ENCODE results near the gene PTPRM.

Gene PTPRM

DNA sequence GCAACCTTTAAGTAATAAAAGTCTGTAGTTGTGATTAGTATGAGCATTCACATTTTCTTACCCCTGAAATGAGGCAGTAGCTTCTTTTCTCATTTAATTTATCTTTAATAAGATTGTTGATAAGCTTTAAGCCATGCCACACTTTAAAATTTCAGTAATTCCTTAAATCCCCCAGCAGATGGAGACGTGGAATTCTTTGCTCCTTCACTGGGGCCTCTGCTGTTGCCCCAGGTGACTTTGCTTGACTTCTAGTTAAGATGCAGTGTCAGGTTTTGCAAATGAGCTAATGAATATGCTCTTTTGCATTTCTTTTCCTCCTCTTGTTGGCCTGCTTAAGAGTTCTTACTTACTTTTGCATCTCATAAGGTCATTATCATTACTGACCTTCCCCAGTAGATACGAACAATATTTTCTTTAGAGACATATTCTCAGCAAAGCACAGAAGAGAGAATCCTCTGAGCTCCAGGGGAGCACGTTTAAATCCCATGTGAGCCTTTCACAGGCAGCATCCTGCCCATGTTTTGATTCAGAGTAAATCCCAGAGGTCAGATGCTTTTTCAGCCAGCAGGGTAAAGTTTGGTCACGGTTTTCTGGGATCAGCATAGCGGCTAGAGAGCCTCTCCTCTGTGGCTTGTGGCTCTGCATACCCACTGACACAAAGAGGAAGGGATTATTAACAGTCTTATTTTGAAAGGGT is 222.9 kb downstream of the PTPRM start:
- DNase-seq (ENCODE audit: low read depth in 2 of 3, low spot score in 1 of 3): no peak

DNA sequence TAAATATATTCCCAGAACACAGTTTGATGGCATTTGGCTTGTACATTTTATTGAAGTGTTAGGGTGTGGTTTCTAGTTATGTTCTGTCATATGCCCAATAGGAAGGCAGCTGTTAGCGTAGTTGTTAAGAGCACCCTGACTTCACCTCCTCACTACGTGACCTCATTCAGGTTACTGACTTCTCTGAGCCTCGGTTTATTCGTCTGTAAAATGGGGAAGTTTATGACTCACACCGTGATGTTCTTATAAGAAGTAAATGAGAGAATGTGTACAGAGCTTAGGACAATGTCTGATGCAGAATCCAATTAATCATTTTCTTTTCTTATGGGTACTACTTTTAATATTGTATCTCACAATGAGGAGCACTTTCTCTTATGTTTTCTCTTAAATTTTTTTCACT is 226.0 kb downstream of the PTPRM start:
- DNase-seq (ENCODE audit: low read depth in 2 of 3, low spot score in 1 of 3): no peak

DNA sequence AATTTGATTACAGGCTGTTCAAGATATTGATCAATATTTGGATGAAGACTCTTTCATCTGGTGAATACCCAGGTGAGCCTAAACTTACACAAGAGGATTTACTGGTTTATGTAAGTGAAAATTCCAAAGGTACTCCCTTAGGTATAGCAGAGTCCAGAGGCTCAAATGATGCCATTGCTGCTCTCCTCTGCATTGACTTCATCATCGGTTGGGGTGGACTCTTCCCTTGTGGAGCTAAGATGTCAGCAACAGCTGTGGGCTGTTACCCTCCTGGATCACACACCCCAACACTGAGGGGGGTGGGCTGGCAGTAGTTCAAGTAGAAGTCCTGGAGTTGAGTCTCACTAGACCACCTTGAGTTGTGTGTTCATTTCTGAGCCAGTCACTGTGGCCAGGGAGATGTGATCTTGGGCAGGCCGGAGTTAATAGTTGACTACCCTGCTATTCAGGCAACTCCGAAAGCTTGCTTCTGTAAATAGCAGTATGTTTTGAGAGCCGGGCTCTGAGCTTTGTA is 236.9 kb downstream of the PTPRM start:
- no peak for DNase-seq (ENCODE audit: low read depth in 2 of 3, low spot score in 1 of 3)

DNA sequence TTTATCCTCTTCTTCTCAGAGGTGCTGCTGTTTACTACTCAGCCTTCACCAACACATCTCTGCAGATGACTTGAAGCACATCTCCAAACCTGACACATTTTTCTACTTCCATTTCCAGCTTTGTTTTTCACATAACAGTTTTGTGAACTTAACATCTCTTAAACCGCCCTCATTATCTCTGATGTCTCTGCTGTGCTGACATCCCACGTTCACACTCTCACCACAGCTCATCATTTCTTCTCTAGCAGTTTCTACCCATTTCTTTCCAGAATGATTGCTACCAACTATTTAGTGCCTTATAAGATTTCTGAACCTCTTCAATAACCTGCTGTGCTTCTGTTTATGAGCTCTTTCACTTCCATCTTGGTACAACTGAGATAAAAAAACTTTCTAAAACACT is 238.0 kb downstream of the PTPRM start:
- DNase-seq (ENCODE audit: low read depth in 2 of 3, low spot score in 1 of 3): no peak

DNA sequence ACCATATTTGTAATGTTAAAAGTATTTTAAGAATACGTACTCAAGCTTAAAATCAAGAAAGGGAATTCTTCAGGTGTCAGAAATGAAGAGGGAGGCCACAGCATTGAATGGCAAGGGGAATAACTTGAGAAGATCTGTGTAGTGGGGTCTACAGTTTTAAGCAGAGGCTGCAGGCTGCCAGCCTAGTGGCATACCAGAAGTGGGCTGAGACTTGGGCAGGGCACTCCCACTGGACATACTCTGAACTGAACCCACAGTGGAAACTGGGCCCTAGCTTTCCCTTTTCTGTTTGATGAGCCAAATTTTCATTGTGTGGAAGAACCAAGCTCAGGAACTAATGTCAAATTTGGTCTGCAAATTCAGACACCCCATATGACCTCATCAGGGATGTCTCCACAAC is 238.8 kb downstream of the PTPRM start:
- DNase-seq (ENCODE audit: low read depth in 2 of 3, low spot score in 1 of 3): no peak

DNA sequence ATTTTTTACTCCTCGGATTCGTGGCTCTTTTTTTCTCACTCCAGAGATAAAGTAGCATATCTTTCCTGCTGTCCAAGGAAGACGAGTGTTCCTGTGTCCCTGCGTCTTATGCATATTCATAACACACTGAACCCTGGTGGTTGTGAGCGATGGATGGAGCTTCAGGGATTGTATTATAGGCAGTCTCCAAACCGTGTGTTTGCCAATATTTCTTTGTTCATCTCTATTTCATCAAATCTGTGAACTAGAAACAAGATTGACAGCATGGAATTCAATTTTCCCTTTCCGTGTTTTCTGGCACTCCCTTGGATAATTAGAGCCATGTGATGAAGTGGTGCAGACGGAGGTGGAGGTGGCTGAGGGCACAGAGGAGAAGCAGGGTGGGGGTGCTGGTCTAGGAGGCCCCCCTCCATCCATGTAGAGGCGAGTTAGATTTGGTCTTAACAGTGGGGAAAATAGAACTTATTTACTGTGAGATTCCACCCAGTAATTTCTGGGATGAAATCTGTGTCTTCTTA is 240.9 kb downstream of the PTPRM start:
- no peak for DNase-seq (ENCODE audit: low read depth in 2 of 3, low spot score in 1 of 3)

DNA sequence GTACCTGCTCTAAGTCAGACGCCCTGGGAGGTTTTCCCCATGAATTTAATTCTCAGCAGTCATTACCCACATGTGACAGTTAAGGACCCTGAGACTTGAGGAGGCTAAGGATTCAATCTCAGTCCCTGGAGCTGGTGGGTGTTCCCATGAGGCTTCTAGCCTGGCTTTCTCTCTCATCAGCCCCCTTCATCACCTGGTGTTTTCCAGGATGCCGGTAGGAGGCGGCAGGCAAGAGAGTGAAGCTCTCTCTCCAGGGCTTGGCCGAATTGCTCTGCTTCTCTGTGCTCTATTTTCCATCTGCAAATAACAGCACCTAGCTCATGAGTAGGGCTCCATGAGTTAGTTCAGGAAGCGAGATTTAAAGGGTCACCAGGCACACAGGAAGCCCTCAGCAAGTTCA is 241.9 kb downstream of the PTPRM start:
- no peak for DNase-seq (ENCODE audit: low read depth in 2 of 3, low spot score in 1 of 3)

DNA sequence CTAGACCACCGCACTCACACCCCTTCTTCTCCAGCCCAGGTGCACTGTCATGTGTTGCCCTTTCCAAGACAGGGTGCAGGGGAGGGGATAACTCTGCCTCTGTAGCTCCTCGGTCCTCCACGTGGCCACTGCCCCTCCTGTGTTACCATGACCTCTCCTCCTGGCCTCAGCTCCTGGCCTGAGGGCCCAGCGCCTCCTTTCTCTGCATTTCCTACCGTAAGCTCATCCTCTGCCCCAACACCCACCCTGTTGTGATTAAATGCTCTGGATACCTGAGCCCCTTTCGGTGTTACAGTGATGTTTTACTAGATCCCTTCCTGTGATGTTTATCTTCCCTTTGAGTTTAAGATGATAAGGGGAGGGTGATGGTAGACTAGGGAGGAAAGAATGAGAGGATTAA is 242.3 kb downstream of the PTPRM start:
- DNase-seq (ENCODE audit: low read depth in 2 of 3, low spot score in 1 of 3): no peak

DNA sequence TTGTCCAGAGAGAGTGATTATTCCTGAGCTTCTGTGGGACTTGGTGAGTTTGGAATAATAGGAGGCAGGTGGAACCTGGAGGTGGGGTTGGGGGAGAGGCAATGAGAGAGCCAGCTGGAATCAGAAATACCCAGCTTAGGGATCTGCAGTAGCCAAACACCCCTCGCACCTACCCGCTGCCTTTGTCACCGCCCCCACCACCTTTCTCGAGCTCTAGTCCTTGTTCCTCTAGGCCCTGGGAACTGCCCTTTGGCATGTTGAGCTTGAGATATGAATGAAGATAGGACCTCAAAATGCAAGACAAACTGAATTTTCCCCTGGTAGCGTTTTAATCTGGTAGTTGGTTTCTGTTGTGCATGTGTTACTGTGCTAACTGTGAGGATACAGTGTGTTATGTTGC is 242.9 kb downstream of the PTPRM start:
- no peak for DNase-seq (ENCODE audit: low read depth in 2 of 3, low spot score in 1 of 3)

DNA sequence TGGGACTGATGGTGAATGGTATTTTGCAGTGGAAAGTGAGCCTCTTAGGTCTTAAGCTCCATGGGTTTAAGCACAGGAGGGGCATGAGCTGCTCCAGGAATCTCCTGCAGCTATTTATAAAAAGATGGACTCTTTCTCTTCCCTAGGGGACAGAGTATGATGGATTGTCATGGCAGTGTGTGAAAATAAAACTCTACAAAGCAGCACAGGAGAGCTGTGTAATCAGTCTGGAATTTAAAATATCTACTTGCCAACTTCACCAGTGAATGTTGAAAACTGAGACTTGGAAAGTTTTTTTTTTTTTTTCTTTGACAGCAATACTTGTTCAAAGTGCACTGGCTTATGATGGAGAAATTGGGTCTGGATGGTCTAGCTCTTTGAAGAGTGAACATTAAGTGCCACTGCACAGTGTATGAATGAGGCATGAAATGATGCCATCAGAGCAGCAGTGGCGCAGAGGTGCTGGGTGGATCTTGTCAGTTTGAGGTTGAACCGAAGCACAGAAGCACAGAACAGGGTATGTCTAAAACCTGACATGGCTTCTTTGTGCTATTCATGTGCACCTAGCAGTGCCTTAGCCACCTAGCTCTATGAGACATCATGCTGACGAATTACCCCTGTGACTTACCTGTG is 245.4 kb downstream of the PTPRM start:
- no peak for DNase-seq (ENCODE audit: low read depth in 2 of 3, low spot score in 1 of 3)

DNA sequence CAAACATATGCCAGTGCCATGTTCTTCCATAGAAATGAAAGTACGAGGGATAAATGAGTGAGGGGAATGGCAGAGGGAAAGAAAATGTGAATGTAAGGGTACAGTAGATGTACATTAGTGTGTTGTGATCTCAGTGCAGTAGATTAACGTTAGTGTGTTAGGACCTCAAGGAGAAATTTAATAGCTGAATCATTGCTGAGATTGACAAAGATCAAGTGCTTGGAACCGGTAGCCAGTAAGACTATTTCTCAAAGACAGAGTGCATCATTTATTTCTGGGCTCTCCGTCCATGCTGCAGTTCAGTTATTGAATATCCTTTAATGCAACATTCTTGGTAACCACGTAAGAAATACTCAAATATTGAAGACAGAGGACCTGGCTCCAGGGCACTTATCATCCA is 246.0 kb downstream of the PTPRM start:
- DNase-seq (ENCODE audit: low read depth in 2 of 3, low spot score in 1 of 3): no peak

DNA sequence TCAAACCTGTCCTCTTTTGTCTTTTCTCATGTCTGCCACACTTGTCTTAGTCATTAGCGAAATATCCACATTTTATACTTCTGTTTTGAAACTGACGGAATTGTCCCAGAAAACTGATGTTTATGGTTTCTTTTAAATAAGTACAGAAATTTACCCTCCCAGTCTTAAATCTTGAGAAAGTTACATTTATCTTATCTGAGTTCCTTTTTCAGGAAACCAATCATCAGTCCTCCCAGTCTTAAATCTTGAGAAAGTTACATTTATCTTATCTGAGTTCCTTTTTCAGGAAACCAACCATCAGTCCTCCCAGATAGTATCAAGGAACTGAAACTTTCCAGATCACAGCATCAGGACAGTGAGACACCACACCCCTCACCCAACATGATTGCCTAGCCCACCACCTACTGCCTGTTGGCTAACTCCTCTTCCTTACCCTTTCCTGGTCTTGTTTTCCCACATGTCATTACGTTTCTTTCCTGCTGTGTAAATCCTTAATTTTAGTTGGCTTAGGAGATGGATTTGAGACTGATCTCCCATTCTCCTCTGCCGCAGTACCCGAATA is 247.7 kb downstream of the PTPRM start:
- DNase-seq (ENCODE audit: low read depth in 2 of 3, low spot score in 1 of 3): no peak

DNA sequence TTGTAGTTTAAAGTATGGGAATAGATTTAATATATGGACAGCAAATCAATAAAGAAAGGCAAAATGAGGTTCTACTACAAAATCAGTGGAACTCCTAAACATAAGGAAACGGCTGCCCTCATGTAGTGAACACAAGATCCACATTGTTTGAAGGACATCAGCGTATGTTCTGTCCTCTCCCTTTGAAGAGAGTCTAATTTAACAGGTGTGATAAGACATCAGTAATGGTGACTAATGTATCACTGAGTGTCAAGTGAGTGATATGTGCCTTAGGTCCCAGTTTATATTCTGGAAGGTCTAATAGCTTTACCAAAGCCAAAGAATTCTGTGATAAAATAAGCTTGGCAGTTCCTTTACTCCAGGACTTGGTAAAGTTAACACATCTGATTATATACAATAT is 248.7 kb downstream of the PTPRM start:
- DNase-seq (ENCODE audit: low read depth in 2 of 3, low spot score in 1 of 3): no peak

DNA sequence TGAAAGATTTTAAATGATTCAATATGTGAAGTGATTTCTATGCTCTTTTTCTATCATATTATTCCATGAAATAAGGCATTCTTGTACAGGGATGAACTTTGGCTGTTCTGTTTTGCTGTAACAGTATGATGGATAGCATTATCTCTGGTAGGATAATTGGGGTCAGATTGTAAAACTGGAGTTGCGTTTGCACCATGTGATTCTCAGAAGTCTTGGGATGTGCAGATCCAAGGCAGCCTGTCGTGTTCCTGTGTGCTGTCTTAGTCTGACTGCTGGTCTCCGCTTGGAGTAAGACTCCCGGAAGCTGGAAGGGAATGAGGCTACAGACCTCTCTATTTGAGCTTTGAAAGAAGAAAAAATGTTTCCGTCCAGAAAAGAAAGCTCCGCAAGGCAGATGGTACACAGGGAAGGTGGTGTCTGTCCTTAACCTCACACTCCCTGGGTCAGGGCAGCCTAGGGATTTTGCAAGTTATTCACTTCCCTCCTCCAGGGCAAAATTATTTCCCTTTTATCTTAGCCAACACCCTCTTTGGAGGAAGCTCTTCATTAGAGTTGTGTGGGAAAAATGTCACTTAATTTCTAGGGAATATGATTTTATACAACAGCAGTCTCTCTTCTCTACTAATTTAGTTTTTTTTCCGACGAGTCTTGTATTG is 250.6 kb downstream of the PTPRM start:
- DNase-seq (ENCODE audit: low read depth in 2 of 3, low spot score in 1 of 3): no peak

DNA sequence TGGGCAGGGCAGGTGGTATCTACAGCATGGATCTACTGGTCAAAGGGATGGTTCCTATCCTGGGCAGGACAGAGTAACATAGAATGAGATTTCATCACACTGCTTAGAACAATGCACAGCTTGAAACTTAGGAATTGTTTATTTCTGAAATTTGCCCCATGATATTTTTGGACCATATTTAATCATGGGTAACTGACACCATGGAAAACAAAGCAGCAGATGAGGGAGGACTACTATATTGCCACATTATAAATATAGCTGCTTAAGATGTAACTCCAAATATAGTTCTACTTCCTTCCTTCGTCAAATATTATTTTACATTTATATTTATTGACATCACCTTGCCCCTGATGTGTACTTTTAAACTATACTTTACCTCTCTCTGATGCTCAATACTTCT is 254.7 kb downstream of the PTPRM start:
- DNase-seq (ENCODE audit: low read depth in 2 of 3, low spot score in 1 of 3): no peak

DNA sequence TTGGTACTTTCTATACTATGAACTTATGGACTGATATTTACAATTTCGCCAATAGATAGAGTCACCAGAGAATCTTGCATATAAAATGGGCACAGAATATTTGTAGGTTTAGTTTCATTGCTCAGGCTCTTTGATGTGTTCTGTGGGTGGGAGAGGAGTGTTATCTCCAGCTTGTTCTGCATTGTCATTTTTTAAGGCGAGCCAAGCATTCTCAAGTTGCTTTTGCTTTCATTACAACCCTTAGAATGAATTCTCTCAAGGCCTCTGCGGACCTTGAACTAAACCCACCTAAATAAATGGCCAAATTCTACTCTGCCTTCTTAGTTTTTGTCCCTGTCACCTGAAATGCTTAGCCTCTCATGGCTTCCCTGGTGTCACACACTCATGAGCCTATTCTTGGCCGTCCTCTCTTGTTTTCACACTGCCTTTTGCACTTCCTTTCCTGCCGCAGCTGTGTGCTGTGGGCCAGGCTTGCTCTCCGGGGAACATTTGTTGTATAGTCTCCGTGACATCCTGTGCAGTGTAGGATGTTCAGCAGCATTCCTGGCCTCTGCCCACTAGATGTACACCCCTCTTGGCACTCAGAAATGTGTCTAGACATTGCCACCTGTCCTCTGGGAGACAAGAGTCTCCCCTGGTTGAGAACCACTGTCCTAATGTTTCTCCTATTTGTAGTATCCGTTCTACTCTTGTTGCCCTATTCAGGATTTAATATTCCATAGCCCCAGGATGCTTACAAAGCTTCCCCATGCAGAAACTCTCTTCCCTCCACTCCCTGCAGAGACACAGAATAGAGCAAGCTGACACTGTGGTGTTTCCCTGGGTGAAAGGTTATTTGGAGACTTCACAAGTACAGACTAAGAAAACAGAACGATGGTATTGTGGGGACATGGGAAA is 255.6 kb downstream of the PTPRM start:
- no peak for DNase-seq (ENCODE audit: low read depth in 2 of 3, low spot score in 1 of 3)

DNA sequence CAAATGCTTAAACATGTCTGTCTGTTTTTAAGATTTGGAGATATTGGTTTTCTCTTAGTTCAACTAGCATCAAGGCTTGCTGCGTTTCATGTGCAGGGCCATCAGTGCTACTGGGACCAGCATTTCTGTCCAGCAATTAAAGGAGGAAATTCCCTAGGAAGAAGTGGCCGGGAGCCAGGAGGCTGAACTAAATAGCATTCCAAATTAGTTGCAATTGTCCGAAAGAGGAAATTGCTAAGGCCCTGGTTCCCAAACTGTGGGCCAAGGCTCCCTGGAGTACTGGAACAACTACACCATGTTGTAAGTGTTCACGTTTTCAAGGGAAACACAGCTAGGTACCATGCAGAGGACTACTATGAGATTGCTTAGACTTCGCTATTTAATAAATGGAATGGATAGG is 257.9 kb downstream of the PTPRM start:
- DNase-seq (ENCODE audit: low read depth in 2 of 3, low spot score in 1 of 3): no peak

DNA sequence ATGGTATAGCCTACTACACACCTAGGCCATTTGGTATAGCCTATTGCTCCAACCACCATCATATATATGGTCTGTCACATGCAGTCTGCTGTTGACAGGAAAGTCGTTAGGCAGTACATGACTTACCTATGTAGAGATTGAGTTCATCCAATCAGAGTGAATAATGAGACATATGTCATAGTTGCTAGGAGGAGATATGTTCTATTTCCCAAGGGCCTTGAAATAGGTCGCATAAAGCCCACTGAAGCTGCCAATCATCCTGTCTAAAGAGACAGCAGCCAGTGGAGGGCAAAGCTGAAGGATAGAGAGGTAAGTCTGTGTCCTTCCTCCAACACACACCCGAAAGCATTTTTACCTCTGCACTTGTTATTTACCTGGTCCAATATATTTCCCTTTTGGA is 263.4 kb downstream of the PTPRM start:
- no peak for DNase-seq (ENCODE audit: low read depth in 2 of 3, low spot score in 1 of 3)

DNA sequence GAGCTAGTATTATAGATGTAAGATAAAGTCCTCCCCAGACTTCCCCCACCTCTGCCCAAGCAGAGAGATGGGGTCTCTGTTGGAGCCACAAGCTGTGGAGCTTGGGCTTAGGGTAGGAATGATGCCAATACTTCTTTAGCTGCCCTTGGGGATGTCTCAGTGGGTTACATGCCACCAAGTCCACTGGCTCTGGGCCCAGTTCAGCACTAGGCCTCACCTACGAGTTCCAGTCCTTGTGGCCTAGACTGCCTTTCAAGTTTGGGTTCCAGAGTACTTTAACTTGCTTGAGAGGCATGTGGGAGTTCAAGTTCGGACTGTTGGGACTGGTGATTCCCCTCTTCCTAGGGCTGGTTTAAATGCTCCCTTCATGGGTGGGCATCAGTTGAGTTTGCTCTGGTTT is 272.4 kb downstream of the PTPRM start:
- DNase-seq (ENCODE audit: low read depth in 2 of 3, low spot score in 1 of 3): no peak

DNA sequence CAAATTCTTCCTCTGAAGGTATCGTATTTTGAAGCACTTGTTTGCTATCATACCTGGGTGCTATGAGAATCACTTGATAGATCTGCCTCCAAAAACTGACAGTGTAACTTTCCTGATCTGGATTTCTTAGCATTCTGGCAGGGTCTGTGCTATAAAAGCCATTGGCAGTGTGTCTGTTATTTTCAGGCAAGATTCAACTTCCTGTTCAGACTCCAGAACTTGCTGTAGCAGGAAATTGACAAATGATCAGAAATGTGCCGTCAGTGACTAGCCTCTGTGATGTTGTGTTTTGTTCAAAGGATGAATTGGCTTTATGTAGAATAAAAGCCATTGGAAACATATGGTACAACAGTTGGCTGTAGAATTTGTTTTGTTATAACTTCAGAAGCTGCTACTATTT is 273.3 kb downstream of the PTPRM start:
- no peak for DNase-seq (ENCODE audit: low read depth in 2 of 3, low spot score in 1 of 3)

DNA sequence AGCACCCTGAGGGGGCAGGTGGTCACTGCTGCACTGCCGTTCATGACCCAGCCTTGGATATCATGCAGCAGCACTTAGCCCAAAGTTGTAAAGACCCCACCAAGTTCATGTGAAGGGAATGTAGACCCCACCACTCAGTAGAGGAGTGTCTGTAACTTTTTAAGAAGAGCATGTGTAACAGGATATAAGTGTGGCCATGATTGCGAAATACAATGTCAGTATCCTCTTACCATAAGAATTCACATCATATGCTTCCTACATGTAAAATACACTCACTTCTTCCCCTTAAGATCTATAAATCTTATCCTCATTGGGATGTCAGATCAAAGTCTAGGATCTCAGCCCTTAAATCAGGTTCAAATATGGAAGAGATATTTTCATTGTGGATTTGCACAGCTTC is 276.9 kb downstream of the PTPRM start:
- no peak for DNase-seq (ENCODE audit: low read depth in 2 of 3, low spot score in 1 of 3)

Measured in stimulated activated CD4-positive, alpha-beta T cell treated with anti-CD3 and anti-CD28 coated beads, Interleukin-12 subunit alpha, Interleukin-12 subunit beta, amount 100 ng/mL, for 48 hours (primary cell).